ENCODE measurements around the gene METTL1. TPM values are rescaled to one million over a fixed set of nuclear protein-coding genes. Genes with fewer than 3 reads are reported as not detected.

The METTL1 gene
- total and polyA plus RNA-seq, 2 donors (not counting 1 experiment from before 2014, with no cell fraction given) = 9.1 to 9.2 TPM

- POLR2A ChIA-PET = no interaction called here
- peaks cover 17% of the 10 kb centered on the region for H3K27me3 Mint-ChIP-seq
- peaks cover 7% of the 10 kb centered on the region for H3K79me2 ChIP-seq (ENCODE audit: control insufficient read depth, insufficient read depth, low read length)
Observed at GRCh38 chr12:57769594-57769993, 2.3 kb downstream of the METTL1 start.

DNA sequence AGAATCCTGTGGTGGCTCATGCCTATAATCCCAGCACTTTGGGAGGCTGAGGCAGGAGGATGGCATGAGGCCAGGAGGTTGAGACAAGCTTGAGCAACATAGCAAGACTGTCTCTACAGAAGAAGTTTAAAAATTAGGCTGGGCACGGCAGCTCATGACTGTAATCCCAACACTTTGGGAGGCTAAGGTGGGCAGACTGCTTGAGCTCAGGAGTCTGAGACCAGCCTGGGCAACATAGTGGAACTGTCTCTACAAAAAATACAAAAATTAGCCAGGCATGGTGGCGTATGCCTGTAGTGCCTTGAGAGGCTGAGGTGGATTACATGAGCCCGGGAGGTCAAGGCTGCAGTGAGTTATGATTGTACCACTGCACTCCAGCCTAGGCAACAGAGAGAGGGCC, 4.0 kb downstream of the METTL1 start:
- peaks cover 0 to 38% (median 26%) of the 10 kb centered on the region in 4 experiments for H3K27me3 ChIP-seq (replicated peaks in 1 of 4; ENCODE audit: control extremely low read depth in 1 of 4, control insufficient read depth in 3 of 4, insufficient read depth in 4 of 4, low read length in 3 of 4)
- H3K27ac ChIP-seq (ENCODE audit: low read length in 2 of 2) = no peak overlapping the region
- DNase-seq (no peak), ATAC-seq (ENCODE audit: low read depth) (no peak)
- peaks cover 0 to 13% (median 0%) of the 10 kb centered on the region in 3 donors for H3K9me3 ChIP-seq (ENCODE audit: control extremely low read depth in 1 of 3, control insufficient read depth in 2 of 3, insufficient read depth in 1 of 3, low read length in 2 of 3)
- H3K4me3 ChIP-seq (ENCODE audit: control extremely low read depth in 1 of 5, extremely low read depth in 1 of 5, insufficient read depth in 1 of 5, low read depth in 2 of 5, low read length in 4 of 5) = no peak overlapping the region
- H3K4me1 ChIP-seq (ENCODE audit: control insufficient read depth in 2 of 2, insufficient read depth in 2 of 2, low read length in 2 of 2) = peaks cover 40 to 47% of the 10 kb centered on the region in 2 donors
- no peak overlapping the region for H2AFZ ChIP-seq (ENCODE audit: insufficient read depth, low read depth, low read length, poor library complexity, severe bottlenecking)
- Mint-ChIP-seq H3K9me3 (ENCODE audit: insufficient read depth) (no peaks in the 10 kb centered on the region), H3K27ac (no peak overlapping the region), H3K4me1 (peaks cover 42% of the 10 kb centered on the region), H3K4me3 (no peak overlapping the region), H3K27me3 (peaks cover 24% of the 10 kb centered on the region)
- ChIA-PET CTCF (interaction anchor here (1.1 to 3.0 kb wide), 4 partner anchors 9 to 15 kb away, joined by 3 to 37 read pairs (median 5); partner anchors contain the start of gene TSFM), POLR2A (no interaction called here)
- H3K36me3 ChIP-seq (replicated peaks in 1 of 2; ENCODE audit: control extremely low read depth in 1 of 2, control insufficient read depth in 1 of 2, extremely low read depth in 1 of 2, insufficient read depth in 2 of 2, low read length in 1 of 2) = no peaks in the 10 kb centered on the region
- H4K20me1 ChIP-seq (ENCODE audit: control insufficient read depth, insufficient read depth, low read length, poor library complexity, severe bottlenecking) = peaks cover 15% of the 10 kb centered on the region
- intact Hi-C loops (cut with micrococcal nuclease) = no loop called here
- TF ChIP-seq, protein P1, sequence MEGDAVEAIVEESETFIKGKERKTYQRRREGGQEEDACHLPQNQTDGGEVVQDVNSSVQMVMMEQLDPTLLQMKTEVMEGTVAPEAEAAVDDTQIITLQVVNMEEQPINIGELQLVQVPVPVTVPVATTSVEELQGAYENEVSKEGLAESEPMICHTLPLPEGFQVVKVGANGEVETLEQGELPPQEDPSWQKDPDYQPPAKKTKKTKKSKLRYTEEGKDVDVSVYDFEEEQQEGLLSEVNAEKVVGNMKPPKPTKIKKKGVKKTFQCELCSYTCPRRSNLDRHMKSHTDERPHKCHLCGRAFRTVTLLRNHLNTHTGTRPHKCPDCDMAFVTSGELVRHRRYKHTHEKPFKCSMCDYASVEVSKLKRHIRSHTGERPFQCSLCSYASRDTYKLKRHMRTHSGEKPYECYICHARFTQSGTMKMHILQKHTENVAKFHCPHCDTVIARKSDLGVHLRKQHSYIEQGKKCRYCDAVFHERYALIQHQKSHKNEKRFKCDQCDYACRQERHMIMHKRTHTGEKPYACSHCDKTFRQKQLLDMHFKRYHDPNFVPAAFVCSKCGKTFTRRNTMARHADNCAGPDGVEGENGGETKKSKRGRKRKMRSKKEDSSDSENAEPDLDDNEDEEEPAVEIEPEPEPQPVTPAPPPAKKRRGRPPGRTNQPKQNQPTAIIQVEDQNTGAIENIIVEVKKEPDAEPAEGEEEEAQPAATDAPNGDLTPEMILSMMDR (IDR thresholded peaks at IDR 0.05) = no peak
- no peak for TF ChIP-seq EZH2 (IDR thresholded peaks at IDR 0.05; ENCODE audit: borderline replicate concordance, insufficient read depth, low read depth, low read length, poor library complexity, severe bottlenecking)
- H3K9ac ChIP-seq (ENCODE audit: low read length) = no peak overlapping the region
- H3K4me2 ChIP-seq (replicated peaks; ENCODE audit: low read depth, low read length, poor library complexity, severe bottlenecking) = no peak overlapping the region
- H3K79me2 ChIP-seq (ENCODE audit: control insufficient read depth, insufficient read depth, low read length) = peaks cover 18% of the 10 kb centered on the region
- WGBS (ENCODE audit: insufficient coverage) = 100% methylated on average over 1 of the region's 3 CpGs

More at GRCh38 chr12:57769594-57769993, 2.3 kb downstream of the METTL1 start:
- H3K27ac ChIP-seq (ENCODE audit: low read length in 2 of 2) = no peak overlapping the region
- intact Hi-C loops (cut with micrococcal nuclease) = no loop called here
- peaks cover 0 to 13% (median 0%) of the 10 kb centered on the region in 3 donors for H3K9me3 ChIP-seq (ENCODE audit: control extremely low read depth in 1 of 3, control insufficient read depth in 2 of 3, insufficient read depth in 1 of 3, low read length in 2 of 3)
- H3K36me3 ChIP-seq (replicated peaks in 1 of 2; ENCODE audit: control extremely low read depth in 1 of 2, control insufficient read depth in 1 of 2, extremely low read depth in 1 of 2, insufficient read depth in 2 of 2, low read length in 1 of 2) = no peaks in the 10 kb centered on the region
- 98% methylated on average over 7 of the region's 11 CpGs for WGBS (ENCODE audit: insufficient coverage)
- no peak overlapping the region for H2AFZ ChIP-seq (ENCODE audit: insufficient read depth, low read depth, low read length, poor library complexity, severe bottlenecking)
- H3K4me3 ChIP-seq (ENCODE audit: control extremely low read depth in 1 of 5, extremely low read depth in 1 of 5, insufficient read depth in 1 of 5, low read depth in 2 of 5, low read length in 4 of 5) = no peak overlapping the region
- H3K4me2 ChIP-seq (replicated peaks; ENCODE audit: low read depth, low read length, poor library complexity, severe bottlenecking) = no peak overlapping the region
- peaks cover 0 to 32% (median 22%) of the 10 kb centered on the region in 4 experiments for H3K27me3 ChIP-seq (replicated peaks in 1 of 4; ENCODE audit: control extremely low read depth in 1 of 4, control insufficient read depth in 3 of 4, insufficient read depth in 4 of 4, low read length in 3 of 4)
- Mint-ChIP-seq H3K9me3 (ENCODE audit: insufficient read depth) (no peaks in the 10 kb centered on the region), H3K4me1 (peaks cover 36% of the 10 kb centered on the region), H3K27ac (no peak overlapping the region), H3K4me3 (no peak overlapping the region)
- peak; percentile 8 for DNase-seq
- ATAC-seq (ENCODE audit: low read depth) = no peak
- H4K20me1 ChIP-seq (ENCODE audit: control insufficient read depth, insufficient read depth, low read length, poor library complexity, severe bottlenecking) = peaks cover 3% of the 10 kb centered on the region
- peaks cover 38 to 47% of the 10 kb centered on the region in 2 donors for H3K4me1 ChIP-seq (ENCODE audit: control insufficient read depth in 2 of 2, insufficient read depth in 2 of 2, low read length in 2 of 2)
- no peak for TF ChIP-seq EZH2 (IDR thresholded peaks at IDR 0.05; ENCODE audit: borderline replicate concordance, insufficient read depth, low read depth, low read length, poor library complexity, severe bottlenecking)
- TF ChIP-seq, protein P1 (IDR thresholded peaks at IDR 0.05) = no peak
- H3K9ac ChIP-seq (ENCODE audit: low read length) = no peak overlapping the region
- CTCF ChIA-PET = no interaction called here
